ENCODE measurements around the gene NOTCH3.

- TF ChIP-seq CTCF (IDR thresholded peaks at IDR 0.05; ENCODE audit: low read depth, low read length, missing input control): no peak
- TF ChIP-seq HNF4G (IDR thresholded peaks at IDR 0.05): no peak
- no peak for TF ChIP-seq YY1 (IDR thresholded peaks at IDR 0.05)
- no peak for TF ChIP-seq GABPA (IDR thresholded peaks at IDR 0.05 in 1 of 2, conservative IDR thresholded peaks at IDR 0.05 in 1 of 2)
- no peak for TF ChIP-seq TAF1 (conservative IDR thresholded peaks at IDR 0.05)
- no peak for TF ChIP-seq MAX (IDR thresholded peaks at IDR 0.05)
These were observed 70.8 kb downstream of the NOTCH3 start for GRCh38 chr19:15129856-15130585.

Measured in liver (tissue), 3 donors.